HG03175 (cell line): Measurements from ENCODE around the gene TTC23L.
A peak's percentile ranks its signal among the peaks of the same experiment; 100 is the strongest.
"Not testable (repeated sequence)": the region's sequence is repeated elsewhere in the genome, so short reads cannot be mapped to it uniquely, and the experiment has no call there.

Experiments
- ATAC-seq: cut with Tn5 transposase; IDR thresholded peaks from one replicate; pipeline ENCODE4 v1.9.1; 2021; ENCODE audit warnings: mild to moderate bottlenecking, moderate library complexity; ENCODE audit not compliant: unreplicated experiment

The TTC23L gene, protein sequence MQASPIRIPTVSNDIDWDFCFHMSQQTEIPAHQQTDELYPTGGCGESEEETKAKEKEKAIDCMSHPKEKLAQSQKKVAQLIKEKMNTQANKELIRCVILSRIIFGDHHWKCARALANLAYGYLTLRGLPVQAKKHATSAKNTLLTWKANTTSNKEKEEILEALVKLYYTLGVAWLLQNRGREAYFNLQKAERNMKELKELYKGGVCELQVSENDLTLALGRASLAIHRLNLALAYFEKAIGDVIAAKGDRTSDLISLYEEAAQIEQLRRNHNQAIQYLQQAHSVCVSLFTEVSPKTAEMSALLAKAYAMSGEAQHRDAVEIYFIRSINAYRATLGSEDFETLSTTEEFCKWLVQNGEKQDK

DNA sequence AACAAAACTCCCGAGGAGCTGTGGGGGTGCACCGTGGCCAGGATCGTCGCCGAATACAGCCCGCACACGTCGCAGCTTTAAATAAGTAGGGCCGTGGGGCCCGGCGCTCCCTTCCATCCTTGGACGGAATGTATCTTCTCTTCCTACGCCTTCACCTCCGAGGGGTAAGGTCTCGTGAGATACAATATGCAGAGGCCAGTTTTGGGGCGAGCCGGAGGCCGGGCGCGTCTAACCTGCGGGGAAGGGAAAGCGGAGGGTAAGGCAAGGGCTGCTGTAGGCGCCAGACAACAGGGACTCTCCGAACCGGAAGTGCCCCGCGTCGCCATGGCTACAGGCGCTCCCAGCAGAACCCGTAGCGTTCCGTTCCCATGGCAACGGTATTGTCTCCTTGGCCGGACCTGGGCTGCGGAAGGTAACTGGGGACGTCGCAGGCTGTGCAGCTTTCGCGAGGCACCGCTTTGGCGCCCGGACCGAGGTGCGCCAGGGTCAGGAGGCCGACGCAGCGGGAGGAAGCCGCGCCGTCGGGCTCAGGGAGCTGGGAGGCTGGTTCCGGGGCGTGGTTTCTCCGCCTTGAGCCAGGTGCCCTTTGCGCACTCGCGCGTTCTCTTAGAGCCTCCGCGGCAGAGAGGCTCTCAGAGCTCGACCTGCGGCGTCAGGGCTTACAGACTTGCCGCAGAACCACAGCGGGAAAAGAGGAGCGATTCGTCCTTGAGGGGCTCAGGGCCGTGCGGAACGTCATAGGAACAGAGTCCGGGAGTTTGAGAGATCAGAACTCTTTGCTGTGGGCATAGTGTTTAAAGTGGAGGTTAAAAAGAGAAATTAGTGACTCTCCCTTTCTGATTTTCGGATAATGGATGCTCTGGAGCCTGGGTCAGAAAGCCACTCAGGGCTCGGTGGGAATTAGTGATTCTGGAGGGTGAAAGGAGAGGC is at the start of gene TTC23L:
Gene TTC23L (plus strand): TSS at position 380 of the 930 bp plus-strand sequence. CDS start 1,508 bp downstream, outside the sequence.
- peak; percentile 97 for ATAC-seq

DNA sequence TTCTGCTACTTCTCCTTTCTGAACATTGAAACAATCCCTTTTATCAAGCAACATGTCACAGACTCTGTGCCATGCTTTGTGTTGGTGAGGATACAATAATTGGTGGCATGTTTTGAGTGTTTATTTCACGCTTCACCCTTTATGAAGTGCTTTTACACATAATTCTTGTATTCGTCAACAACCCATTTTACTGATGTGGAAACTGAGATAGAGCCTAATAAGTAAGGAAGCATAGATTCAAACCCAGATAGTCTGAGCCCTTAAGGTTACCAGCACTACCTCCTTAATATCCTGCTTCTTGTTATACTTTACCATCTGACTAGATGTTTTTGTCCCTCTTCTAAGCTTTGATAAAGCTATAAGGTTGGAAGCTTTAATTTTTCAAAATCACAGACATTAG is 49.3 kb upstream of the TTC23L start:
- ATAC-seq = no peak

DNA sequence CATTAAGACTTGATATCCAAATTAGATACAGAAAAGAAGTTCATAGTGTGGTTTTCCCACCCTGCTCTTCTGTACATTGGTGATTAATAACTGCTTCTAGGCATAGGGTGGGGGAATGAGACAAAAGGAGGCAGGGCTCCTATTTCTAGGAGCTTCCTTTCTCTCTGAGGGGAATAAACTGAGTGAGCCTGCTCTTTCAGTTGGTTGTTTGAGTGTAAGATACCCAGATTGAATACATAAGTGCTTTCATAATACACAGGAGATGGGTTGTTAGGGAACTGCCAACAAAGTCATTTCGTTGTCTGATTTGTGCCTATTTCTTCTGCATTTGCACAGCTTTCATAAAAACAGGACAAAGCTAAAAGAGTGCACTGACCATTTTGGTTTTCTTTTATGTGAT is 48.9 kb upstream of the TTC23L start:
- ATAC-seq = no peak

DNA sequence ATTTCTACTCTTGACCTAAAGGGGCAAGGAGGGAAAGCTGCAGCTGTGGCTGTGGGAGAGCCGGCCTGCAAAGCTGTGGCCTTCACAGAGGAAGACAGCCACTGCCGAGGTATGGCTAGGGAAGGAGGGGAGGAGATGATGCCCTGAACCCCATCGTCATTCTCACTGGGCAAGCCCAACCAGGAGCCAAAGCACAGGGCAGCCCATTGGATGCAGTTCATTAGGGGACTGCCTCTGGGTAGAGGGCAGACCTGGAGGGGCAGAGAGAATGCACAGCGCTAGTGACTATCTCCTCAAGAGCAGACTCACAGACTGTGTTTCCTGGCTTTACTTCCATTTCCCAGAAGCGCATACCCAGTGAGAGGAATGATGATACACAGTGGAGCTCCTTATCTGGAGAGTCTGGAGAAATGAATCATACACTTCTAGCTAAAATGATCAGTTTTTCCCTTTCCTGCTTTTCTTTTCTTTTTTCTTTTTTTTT is 47.2 kb upstream of the TTC23L start:
- ATAC-seq = no peak

DNA sequence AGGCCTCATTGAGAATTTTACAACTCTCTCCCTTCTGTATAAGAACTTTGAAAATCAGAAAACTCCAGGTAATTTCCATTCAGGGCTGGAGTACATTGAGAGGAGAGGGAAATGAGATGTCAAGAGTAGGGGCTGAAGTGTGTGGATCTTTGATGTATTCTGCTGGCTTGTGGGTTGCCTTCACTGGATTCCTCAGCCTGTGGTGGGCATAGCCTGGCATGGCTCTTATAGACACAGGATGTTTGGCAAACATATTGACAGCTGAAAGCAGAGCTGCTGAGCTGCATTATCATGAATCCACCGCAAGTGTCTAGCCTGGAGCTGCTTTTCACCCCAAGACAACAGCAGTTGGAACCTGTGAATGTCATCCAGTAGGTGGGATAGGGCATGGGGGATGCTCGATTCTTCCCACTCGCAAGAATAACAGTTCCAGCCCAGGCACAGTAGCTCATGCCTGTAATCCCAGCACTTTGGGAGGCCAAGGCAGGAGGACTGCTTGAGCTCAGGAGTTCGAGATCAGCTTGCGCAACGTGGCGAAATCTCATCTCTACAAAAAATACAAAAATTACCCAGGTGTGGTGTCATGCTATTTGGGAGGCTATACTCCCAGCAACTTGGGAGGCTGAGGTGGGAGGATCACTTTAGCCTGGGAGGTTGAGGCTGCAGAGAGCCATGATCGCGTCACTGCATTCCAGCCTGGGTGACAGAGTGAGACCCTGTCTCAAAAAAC is 36.0 kb upstream of the TTC23L start:
- ATAC-seq = no peak

DNA sequence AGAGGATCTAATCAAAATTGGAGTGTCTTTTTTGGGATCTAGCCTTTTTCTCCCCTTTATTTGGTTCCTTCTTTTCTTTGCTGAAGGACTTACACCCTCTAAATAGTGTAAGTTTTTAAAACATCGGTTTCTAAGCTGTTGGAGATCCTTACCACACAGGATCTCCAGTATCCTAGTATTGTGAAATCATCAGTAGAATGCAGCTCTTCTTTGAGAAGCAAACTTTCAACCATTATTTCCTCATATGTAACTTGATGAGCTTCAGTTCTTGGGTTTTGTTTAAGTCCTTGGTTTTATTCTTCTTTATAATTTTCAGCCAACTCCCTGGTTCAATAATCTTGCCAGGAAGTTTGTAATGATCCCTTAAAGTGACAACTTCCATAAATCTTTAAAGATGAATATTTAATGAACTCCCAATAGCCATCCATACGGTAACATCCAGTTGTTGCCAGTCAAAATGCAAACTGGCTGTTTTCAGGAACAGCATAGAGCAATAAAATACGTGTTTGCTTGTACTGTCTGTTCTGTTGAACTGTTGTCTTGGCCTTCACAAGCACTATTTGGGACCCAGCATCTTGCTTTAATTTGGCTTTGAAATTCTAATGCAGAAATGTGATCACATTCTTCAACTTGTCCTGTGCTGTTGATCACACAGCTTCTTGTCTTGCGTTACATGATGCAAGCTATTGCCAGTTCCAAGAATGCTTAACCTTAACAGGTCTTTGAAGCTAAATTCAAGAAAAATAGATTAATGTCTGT is 34.8 kb upstream of the TTC23L start:
- no peak for ATAC-seq

DNA sequence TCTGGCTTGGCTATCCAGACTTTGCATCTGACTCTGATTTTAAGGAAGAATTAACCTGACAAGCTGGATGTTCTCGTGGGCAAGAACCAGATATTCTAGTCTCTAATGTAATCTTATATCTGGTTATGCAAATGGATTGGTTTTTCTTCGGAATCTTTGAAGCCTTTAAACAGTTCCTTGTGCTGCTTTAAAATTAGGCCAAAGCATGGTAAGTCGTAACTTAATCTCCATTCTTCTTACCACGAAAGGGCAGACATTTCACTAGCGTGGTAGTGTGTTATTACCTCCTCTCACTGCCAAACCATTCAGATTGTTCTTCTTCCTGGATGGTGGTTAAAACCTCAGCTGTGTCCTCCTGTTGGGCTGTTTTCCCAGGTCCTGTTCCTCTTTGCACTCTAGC is 34.1 kb upstream of the TTC23L start:
- ATAC-seq = no peak

DNA sequence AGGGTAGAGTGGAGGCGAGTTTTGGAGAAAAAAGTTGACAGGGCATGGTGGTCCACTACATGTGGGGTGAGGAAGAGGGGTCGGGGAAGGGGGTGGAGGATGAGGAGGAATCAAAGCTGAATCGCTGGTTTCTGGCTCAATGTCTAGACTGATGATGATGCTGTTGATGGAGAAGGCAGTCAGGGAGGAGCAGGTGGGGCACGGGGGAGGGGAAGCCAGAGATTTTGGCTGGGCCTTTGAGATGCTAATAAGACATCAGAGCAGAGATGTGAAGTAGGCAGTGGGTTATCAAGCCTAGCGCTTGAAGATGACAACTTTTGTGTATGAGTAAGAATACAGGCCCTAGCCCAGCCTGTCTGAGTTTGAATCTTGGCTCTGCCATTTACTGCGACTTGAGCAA is 32.4 kb upstream of the TTC23L start:
- ATAC-seq = no peak

DNA sequence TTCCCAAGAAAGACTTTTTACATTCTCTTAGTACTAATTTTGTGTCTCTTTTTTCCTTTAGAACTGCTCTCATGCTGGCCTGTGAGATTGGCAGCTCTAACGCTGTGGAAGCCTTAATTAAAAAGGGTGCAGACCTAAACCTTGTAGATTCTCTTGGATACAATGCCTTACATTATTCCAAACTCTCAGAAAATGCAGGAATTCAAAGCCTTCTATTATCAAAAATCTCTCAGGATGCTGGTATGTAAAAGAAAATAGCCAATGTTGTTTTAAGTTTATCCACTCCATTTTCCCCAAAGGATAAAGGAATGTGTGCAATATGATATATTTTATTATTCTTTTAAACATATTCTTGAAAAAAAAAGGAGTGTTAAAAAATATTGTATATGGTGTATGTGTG is 27.3 kb upstream of the TTC23L start:
- ATAC-seq = no peak

DNA sequence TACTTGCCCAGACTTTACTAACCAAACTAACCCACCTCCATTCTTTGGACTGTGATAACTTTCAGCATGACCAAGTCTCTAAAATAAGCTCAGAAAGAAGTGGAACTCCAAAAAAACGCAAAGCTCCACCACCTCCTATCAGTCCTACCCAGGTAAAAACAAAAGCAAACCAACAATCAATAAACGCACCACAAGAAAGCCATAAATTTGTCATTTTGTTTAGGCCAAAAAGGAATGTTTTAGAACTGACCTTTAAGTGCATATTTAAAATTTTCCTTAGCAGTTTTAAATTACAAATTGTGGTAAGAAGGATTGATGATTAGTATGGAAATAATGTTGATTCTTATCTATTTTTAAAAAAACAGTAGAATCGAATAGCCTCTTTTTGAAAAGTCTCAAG is 25.5 kb upstream of the TTC23L start:
- no peak for ATAC-seq

DNA sequence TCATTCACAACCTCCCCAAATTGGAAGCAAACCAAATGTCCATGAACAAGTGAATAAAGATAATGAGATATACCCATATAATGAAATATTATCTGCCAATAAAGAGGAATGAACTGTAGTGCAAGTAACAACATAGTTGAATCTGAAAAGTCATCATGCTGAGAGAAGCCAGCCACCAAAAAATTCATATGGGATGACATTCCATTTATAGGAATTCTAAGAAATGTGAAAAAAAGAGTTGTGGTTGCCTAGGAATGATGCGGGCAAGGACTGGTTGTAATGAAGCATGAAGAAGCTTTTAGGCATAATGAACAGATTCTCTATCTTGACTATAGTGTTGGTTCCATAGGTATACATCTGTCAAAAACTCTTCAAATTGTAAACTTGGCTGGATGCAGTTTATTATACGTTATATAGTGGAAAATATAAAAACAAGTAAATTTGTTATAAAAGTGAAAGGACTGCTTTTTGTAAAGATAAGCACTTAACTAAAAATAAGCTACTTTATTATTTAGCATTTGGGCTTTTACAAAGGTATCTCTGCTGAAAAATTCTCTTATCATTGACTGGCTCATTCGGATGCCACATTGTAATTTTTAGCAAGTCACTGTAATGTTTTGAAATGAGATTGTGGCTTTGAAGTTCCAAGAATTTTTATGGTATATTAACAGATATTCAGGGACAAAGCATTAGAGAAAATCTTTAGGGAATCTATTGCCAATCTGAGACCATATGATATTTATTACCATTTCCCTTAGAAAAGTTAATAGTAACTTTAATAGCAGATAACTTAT is 21.2 kb upstream of the TTC23L start:
- no peak for ATAC-seq

DNA sequence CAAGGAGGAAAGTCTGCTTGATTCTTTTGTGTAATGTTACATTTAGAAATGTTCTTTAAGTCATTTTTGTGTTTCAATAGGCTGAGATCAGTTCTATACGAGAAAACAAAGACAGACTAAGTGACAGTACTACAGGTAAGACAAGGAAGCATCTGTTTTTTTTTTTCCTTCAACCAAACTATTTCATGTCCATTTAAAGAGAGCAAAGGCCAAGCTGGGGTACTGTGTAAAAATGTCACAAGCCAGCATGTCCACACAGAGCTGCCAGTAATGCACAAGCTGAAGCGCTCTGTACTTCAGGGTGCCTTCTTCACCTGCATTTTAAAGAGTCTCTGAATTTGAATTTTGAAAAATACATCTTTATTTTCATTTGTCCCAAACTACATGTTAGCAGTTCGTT is 20.2 kb upstream of the TTC23L start:
- no peak for ATAC-seq

DNA sequence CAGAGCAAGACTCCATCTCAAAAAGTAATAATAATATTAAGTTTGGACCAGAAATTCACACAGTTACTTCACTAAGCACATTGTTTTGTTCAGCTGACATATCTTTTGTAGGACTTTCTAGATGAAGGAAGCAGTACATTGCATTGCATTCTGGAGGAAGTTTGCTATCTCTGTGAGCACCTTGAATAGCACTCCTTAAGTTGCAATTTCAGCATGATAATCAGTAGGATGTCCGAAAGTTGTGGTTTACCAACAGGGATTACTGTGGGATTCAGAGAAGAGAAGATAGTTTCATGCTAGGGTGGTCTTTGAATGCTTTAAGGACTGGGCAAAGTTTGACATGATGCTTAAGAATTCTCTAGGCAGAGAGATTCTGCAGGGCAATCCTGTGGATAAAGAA is 18.4 kb upstream of the TTC23L start:
- no peak for ATAC-seq

DNA sequence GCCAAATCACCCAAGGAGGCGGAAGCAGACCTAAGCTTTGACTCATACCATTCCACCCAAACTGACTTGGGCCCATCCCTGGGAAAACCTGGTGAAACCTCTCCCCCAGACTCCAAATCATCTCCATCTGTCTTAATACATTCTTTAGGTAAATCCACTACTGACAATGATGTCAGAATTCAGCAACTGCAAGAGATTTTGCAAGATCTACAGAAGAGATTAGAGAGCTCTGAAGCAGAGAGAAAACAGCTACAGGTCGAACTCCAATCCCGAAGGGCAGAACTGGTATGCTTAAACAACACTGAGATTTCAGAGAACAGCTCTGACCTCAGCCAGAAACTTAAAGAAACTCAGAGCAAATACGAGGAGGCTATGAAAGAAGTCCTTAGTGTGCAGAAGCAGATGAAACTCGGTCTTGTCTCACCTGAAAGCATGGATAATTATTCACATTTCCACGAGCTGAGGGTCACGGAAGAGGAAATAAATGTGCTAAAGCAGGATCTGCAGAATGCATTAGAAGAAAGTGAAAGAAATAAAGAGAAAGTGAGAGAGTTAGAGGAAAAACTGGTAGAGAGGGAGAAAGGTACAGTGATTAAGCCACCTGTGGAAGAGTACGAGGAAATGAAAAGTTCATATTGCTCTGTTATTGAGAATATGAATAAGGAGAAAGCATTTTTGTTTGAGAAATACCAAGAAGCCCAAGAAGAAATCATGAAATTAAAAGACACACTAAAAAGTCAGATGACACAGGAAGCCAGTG is 15.8 kb upstream of the TTC23L start:
- ATAC-seq = no peak

DNA sequence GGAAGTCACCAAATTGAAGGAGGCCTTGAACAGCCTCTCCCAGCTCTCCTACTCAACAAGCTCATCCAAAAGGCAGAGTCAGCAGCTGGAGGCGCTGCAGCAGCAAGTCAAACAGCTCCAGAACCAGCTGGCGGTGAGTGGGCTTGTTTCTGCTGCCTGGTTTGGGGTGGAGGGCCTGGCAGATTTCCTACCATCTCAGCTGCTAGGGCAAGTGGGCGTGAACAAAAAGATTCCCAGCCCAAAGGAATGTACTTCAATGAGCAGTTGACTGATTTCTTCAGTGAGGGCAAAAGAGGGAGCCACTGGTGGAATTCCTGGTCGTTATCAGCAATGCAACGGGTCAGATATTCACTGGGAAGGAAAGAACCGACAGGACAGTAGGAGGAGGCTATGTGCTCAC is 12.6 kb upstream of the TTC23L start:
- ATAC-seq = no peak

DNA sequence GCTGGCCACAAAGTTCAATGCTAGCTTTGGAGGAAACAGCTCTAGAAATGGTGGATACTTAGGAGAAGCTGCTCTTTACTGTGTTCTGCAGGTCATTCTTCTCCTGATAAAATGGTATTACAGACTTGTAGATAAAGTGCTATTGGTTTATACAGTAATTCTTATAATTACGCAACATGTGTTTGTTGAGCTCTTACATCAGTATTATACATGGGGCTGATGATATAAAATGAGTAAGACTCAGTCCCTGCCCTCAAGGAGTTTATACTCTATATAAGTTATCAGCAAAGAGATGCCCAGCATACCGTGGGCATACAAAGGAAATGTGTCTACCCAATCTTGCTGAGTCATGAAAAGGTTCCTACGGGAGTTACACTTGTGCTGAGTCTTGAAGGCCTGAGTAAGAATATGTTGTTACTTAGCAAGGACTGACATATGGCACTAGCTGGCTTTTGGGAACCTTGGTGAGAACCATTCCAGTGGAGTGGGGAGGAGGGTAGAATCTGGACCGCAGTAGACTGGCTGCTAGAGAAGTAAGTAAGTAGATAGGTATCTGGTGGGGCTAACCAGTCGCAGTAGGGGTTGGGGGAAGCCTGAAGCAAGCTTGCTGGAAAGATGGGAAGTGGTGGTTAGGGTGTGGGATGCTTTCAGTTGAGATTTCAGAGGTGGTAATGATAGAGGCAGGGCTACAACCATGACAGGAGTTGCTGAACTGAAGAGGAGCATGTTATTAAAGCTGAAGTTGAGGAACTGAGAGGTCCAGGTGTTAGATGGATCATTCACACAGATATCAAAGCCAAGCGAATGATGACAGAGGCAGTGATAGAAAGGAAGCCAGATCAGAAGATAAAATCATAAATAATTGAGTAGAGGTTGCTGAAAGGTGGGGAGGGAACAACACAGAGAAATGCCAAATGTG is 11.1 kb upstream of the TTC23L start:
- ATAC-seq = no peak

DNA sequence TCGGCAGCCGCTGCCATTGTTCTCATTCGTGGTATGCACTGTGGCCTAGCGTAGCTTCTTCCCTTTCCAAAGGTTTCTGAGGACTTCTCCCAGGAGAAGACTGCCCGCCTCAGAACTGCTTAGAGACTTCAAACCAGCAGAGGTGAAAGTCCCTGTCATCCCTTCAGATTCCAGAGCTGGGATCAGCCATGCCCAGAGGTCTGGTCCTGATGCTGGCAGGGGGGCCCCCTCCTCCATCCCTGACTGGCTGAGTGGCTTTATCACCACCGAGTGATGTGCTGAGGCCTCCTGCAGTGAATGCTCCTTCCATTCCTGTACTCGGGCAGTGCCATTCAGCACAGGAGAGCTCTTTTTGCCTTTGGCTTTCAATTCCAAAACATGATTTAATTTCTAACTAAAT is 8.1 kb upstream of the TTC23L start:
- not testable (repeated sequence) for ATAC-seq

DNA sequence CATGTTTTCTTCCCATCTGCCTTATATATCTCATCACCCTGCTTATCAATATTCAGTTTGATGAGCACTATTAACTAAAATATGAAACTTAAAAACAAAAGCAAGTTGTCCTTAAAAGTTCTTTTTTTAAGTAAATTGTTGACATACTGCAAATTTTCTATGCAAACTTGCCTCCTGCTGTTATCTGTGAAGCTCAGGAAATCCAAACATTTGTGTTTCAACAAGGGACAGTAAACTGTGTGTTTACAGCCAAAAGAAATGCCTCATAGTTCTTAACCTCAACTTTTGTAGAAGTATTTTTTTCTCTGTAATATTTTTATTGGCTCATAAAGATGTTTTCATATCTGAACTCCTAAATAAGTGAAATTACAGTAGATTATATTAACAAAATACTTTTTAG is 7.7 kb upstream of the TTC23L start:
- ATAC-seq = no peak
